Measurements from ENCODE around the gene GLIS1. TPM values are rescaled to one million over a fixed set of nuclear protein-coding genes. Genes with fewer than 3 reads are reported as not detected.

GLIS1 gene
- total RNA-seq, 1 donor from 2014 or later = not detected

- peak in 1 of 2 donors; percentile 58 for DNase-seq (ENCODE audit: low spot score in 2 of 2)
- no peaks in the 10 kb centered on the region for H3K9me3 ChIP-seq
- no peaks in the 10 kb centered on the region for H3K4me1 ChIP-seq
- intact Hi-C loops (cut with DNase I) = no loop called here
- no peaks in the 10 kb centered on the region for H3K36me3 ChIP-seq
- H3K27ac ChIP-seq = no peak overlapping the region
- no peak for TF ChIP-seq CTCF (IDR thresholded peaks at IDR 0.05)
- H3K27me3 ChIP-seq = no peaks in the 10 kb centered on the region
- no peak overlapping the region for H3K4me3 ChIP-seq
Observed at GRCh38 chr1:53638360-53639035, 100.5 kb downstream of the GLIS1 start.

GRCh38 chr1:53637511-53638359 is 101.2 kb downstream of the GLIS1 start:
- Histone ChIP-seq H3K27ac (no peak overlapping the region), H3K4me1 (no peaks in the 10 kb centered on the region), H3K9me3 (no peaks in the 10 kb centered on the region), H3K36me3 (no peaks in the 10 kb centered on the region), H3K27me3 (no peaks in the 10 kb centered on the region), H3K4me3 (no peak overlapping the region)
- no peak for TF ChIP-seq CTCF (IDR thresholded peaks at IDR 0.05)
- peak in 1 of 2 donors; percentile 27 for DNase-seq (ENCODE audit: low spot score in 2 of 2)
- intact Hi-C loops (cut with DNase I) = no loop called here

GRCh38 chr1:53636621-53637171 is 102.3 kb downstream of the GLIS1 start:
- Histone ChIP-seq H3K27me3 (no peaks in the 10 kb centered on the region), H3K9me3 (no peaks in the 10 kb centered on the region), H3K4me3 (no peak overlapping the region), H3K27ac (no peak overlapping the region), H3K36me3 (no peaks in the 10 kb centered on the region), H3K4me1 (no peaks in the 10 kb centered on the region)
- TF ChIP-seq CTCF (IDR thresholded peaks at IDR 0.05) = no peak
- peak in 1 of 2 donors; percentile 56 for DNase-seq (ENCODE audit: low spot score in 2 of 2)
- intact Hi-C loops (cut with DNase I) = no loop called here

- Histone ChIP-seq H3K27ac (no peak overlapping the region), H3K9me3 (no peaks in the 10 kb centered on the region), H3K27me3 (no peaks in the 10 kb centered on the region), H3K4me1 (no peaks in the 10 kb centered on the region), H3K4me3 (no peak overlapping the region), H3K36me3 (no peaks in the 10 kb centered on the region)
- peak in 1 of 2 donors; percentile 53 for DNase-seq (ENCODE audit: low spot score in 2 of 2)
- no peak for TF ChIP-seq CTCF (IDR thresholded peaks at IDR 0.05)
- intact Hi-C loops (cut with DNase I) = no loop called here
Observed at GRCh38 chr1:53634571-53634979, 104.4 kb downstream of the GLIS1 start.

GRCh38 chr1:53633073-53633704 is 105.8 kb downstream of the GLIS1 start:
- no peak for TF ChIP-seq CTCF (IDR thresholded peaks at IDR 0.05)

More at GRCh38 chr1:53633073-53633704, 105.8 kb downstream of the GLIS1 start:
- intact Hi-C loops (cut with DNase I) = no loop called here
- Histone ChIP-seq H3K9me3 (no peaks in the 10 kb centered on the region), H3K27ac (no peak overlapping the region), H3K27me3 (no peaks in the 10 kb centered on the region), H3K4me1 (no peaks in the 10 kb centered on the region), H3K4me3 (no peak overlapping the region), H3K36me3 (no peaks in the 10 kb centered on the region)
- DNase-seq (ENCODE audit: low spot score in 2 of 2) = peak in 1 of 2 donors; percentile 22
